Spleen (tissue), 11 donors: ENCODE measurements around the gene GATAD2A. TPM values are rescaled to one million over a fixed set of nuclear protein-coding genes. Genes with fewer than 3 reads are reported as not detected.
A peak's percentile ranks its signal among the peaks of the same experiment; 100 is the strongest.

Source experiments
- DNase-seq: peaks from one replicate; pipeline ENCODE4 v3.0.0-alpha.2; 2020
- H3K27ac ChIP-seq, 8 donors: fragments of 200-600 bp; sonication (generic) in 7 of 8; 1 replicate in 4 of 8; 2 replicates in 4 of 8; pipeline versions ENCODE4 v1.5.0 to v1.8.0; 2016 to 2021; ENCODE audit warnings: inconsistent platforms in 4 of 8, mild to moderate bottlenecking in 4 of 8, moderate library complexity in 1 of 8
- H3K27me3 ChIP-seq, 7 donors: fragments of 200-600 bp; sonication (generic) in 6 of 7; replicated peaks in 1 of 7; 1 replicate in 4 of 7; 2 replicates in 3 of 7; pipeline versions ENCODE4 v1.5.0 to v1.8.0; 2016 to 2021; ENCODE audit warnings: inconsistent platforms in 3 of 7, mild to moderate bottlenecking in 1 of 7
- H3K36me3 ChIP-seq, 6 donors: fragments of 200-600 bp; sonication (generic) in 5 of 6; 1 replicate in 4 of 6; 2 replicates in 2 of 6; pipeline versions ENCODE4 v1.5.0 to v1.8.0; 2016 to 2021; ENCODE audit warnings: inconsistent platforms in 2 of 6
- H3K4me1 ChIP-seq, 6 donors: fragments of 200-600 bp; sonication (generic) in 5 of 6; 1 replicate in 3 of 6; 2 replicates in 3 of 6; pipeline versions ENCODE4 v1.5.0 to v1.8.0; 2016 to 2021; ENCODE audit warnings: inconsistent platforms in 3 of 6
- H3K4me3 ChIP-seq, 8 donors: fragments of 200-600 bp; sonication (generic) in 7 of 8; 1 replicate in 4 of 8; 2 replicates in 4 of 8; pipeline versions ENCODE4 v1.5.0 to v1.8.0; 2016 to 2021; ENCODE audit warnings: inconsistent platforms in 4 of 8, mild to moderate bottlenecking in 4 of 8, moderate library complexity in 2 of 8
- H3K9me3 ChIP-seq, 8 donors: fragments of 200-600 bp; sonication (generic) in 7 of 8; 1 replicate in 4 of 8; 2 replicates in 4 of 8; pipeline versions ENCODE4 v1.5.0 to v1.8.0; 2016 to 2021; ENCODE audit warnings: inconsistent platforms in 4 of 8
- CTCF ChIP-seq, 11 experiments: fragments of 200-600 bp in 7 of 11; fragments of 450-650 bp in 4 of 11; sonication (generic) in 4 of 11; IDR thresholded peaks in 8 of 11; conservative IDR thresholded peaks in 3 of 11; 1 replicate in 7 of 11; 2 replicates in 4 of 11; pipeline versions ENCODE4 v1.4.0 to v1.8.0; 2016 to 2021; ENCODE audit warnings: antibody characterized with exemption in 11 of 11, inconsistent platforms in 4 of 11, mild to moderate bottlenecking in 1 of 11
- POLR2A ChIP-seq, 3 donors: fragments of 450-650 bp; IDR thresholded peaks; one replicate each; pipeline ENCODE4 v1.5.1; 2017; ENCODE audit warnings: antibody characterized with exemption in 3 of 3, mild to moderate bottlenecking in 1 of 3
- POLR2AphosphoS5 ChIP-seq, 3 donors: sonication (generic); formaldehyde crosslinking; IDR thresholded peaks; one replicate each; pipeline ENCODE4 v1.5.1; 2017; ENCODE audit warnings: antibody characterized with exemption in 3 of 3
- WGBS, 5 donors: extraction: QIAGEN DNeasy Blood & Tissue Kit in 3 of 5; methylation state at CpG; one replicate each; pipeline versions ENCODE4 v1.1.5 to v1.1.7; 2013 to 2018; 5-methylcytosine and 5-hydroxymethylcytosine counted together
- intact Hi-C: fragments of 100-400 bp; cut with DNase I; formaldehyde crosslinking; loops from one replicate; pipeline ENCODE4 v1.15.0; 2023; ENCODE audit warnings: low total_unique reads
- polyA plus RNA-seq, 3 donors: library from polyadenylated mRNA; stranded (reverse); fragments of 200-250 nt; gene quantifications; one replicate each; pipeline ENCODE4 v1.2.1, GENCODE V29; 2013
- total RNA-seq, 7 donors: library from RNA; depleted of rRNA in 3 of 7; stranded (reverse); fragments of >200 nt in 3 of 7; fragmentation: NEBNext Ultra II Directional in 4 of 7; extraction: Animal tissue kit (Norgen Biotek cat#: 25700) in 4 of 7; gene quantifications; one replicate each; pipeline versions ENCODE4 v1.1.0 to v1.2.1, GENCODE V29; 2016 to 2021
- donor health status: healthy with polysubstance abuse.
- donor health status: DM: no; HTN: no; CAD: no; lungs with moderate emphysema.
- donor health status: DM: no; HTN: no; CAD: no.
- donor health status: Bipolar disorder and iron deficiency.
- donor health status: healthy.
- donor health status: DM: no; HTN: no; CAD: no.
- donor health status: DM: yes; HTN: yes; CAD: no.

GATAD2A gene
- total and polyA plus RNA-seq, 10 donors: 11.6 to 122 (median 66.8) TPM

DNA sequence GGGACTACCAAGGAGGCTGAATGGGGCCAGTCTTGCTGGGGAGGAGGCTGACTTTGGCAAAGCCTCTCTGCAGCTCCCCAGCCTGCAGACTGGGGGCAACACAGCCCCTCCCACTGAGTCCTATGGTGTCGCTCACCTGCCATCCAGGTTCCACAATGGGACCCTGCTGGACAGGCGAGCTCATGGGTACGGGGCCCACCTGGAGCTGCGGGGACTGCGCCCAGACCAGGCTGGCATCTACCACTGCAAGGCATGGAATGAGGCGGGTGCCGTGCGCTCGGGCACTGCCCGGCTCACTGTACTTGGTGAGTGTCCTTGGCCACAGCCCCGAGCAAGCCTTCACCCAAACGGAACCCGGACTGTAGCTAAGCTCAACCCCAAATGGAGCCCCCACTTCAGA, 137.6 kb downstream of the GATAD2A start:
- H3K27me3 ChIP-seq: peaks cover 0 to 97% (median 49%) of the 10 kb centered on the region in 7 donors
- intact Hi-C loops: no loop called here
- H3K9me3 ChIP-seq: peaks cover 0 to 7% (median 0%) of the 10 kb centered on the region in 8 donors
- TF ChIP-seq POLR2AphosphoS5 (IDR thresholded peaks at IDR 0.05) (no peak), POLR2A (IDR thresholded peaks at IDR 0.05) (no peak), CTCF (IDR thresholded peaks at IDR 0.05 in 8 of 11, conservative IDR thresholded peaks at IDR 0.05 in 3 of 11) (no peak)
- no peaks in the 10 kb centered on the region for H3K36me3 ChIP-seq
- no peak for DNase-seq
- no peak overlapping the region for H3K4me3 ChIP-seq
- H3K4me1 ChIP-seq: peaks cover 5 to 47% (median 27%) of the 10 kb centered on the region in 6 donors
- peak overlapping the region in 1 of 8 donors; percentile 43 for H3K27ac ChIP-seq
- 86 to 100% (median 89%) methylated on average over 4 to 13 of the region's 13 CpGs for WGBS, 5 donors

GRCh38 chr19:19543640-19544039, 138.2 kb downstream of the GATAD2A start:
- Histone ChIP-seq H3K27ac (no peak overlapping the region), H3K27me3 (peaks cover 0 to 97% (median 43%) of the 10 kb centered on the region in 7 donors), H3K9me3 (peaks cover 0 to 7% (median 0%) of the 10 kb centered on the region in 8 donors), H3K4me3 (no peak overlapping the region), H3K4me1 (peaks cover under 1 to 42% (median 22%) of the 10 kb centered on the region in 6 donors), H3K36me3 (no peaks in the 10 kb centered on the region)
- 83 to 95% (median 89%) methylated on average over 11 to 19 of the region's 19 CpGs for WGBS, 5 donors
- intact Hi-C loops: no loop called here
- no peak for TF ChIP-seq CTCF (IDR thresholded peaks at IDR 0.05 in 8 of 11, conservative IDR thresholded peaks at IDR 0.05 in 3 of 11)
- TF ChIP-seq POLR2AphosphoS5 (IDR thresholded peaks at IDR 0.05): no peak
- TF ChIP-seq POLR2A (IDR thresholded peaks at IDR 0.05): no peak
- peak; percentile 66 for DNase-seq

- no peak overlapping the region for H3K4me3 ChIP-seq
- no peak for DNase-seq
- peaks cover 0 to 36% (median 18%) of the 10 kb centered on the region in 6 donors for H3K4me1 ChIP-seq
- no peak overlapping the region for H3K27ac ChIP-seq
- intact Hi-C loops: no loop called here
- no peaks in the 10 kb centered on the region for H3K36me3 ChIP-seq
- TF ChIP-seq POLR2AphosphoS5 (IDR thresholded peaks at IDR 0.05) (no peak), POLR2A (IDR thresholded peaks at IDR 0.05) (no peak), CTCF (IDR thresholded peaks at IDR 0.05 in 8 of 11, conservative IDR thresholded peaks at IDR 0.05 in 3 of 11) (no peak)
- H3K27me3 ChIP-seq: peaks cover 0 to 97% (median 40%) of the 10 kb centered on the region in 7 donors
- H3K9me3 ChIP-seq: peaks cover 0 to 7% (median 0%) of the 10 kb centered on the region in 8 donors
- 86 to 95% (median 90%) methylated on average over 49 to 75 of the region's 75 CpGs for WGBS, 5 donors
These were observed 138.9 kb downstream of the GATAD2A start for GRCh38 chr19:19544257-19544953.

DNA sequence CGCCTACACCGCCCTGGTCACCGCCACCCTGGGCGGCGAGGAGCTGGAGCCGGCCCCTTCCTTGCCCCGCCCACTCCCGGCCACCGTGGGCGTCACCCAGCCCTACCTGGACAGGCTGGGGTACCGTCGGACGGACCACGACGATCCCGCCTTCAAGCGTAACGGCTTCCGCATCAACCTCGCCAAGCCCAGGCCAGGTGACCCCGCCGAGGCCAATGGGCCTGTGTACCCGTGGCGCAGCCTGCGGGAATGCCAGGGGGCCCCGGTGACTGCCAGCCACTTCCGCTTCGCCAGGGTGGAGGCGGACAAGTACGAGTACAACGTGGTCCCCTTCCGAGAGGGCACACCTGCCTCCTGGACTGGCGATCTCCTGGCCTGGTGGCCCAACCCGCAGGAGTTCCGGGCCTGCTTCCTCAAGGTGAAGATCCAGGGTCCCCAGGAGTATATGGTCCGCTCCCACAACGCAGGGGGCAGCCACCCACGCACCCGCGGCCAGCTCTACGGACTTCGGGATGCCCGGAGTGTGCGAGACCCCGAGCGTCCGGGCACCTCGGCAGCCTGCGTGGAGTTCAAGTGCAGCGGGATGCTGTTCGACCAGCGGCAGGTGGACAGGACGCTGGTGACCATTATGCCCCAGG, 139.6 kb downstream of the GATAD2A start:
- no peak overlapping the region for H3K4me3 ChIP-seq
- intact Hi-C loops: no loop called here
- WGBS, 5 donors: 86 to 93% (median 90%) methylated on average over 18 to 53 of the region's 53 CpGs

More for the DNA sequence above, 139.6 kb downstream of the GATAD2A start:
- no peaks in the 10 kb centered on the region for H3K36me3 ChIP-seq
- no peak overlapping the region for H3K27ac ChIP-seq
- peaks cover 0 to 97% (median 35%) of the 10 kb centered on the region in 7 donors for H3K27me3 ChIP-seq
- no peak for DNase-seq
- TF ChIP-seq CTCF (IDR thresholded peaks at IDR 0.05 in 8 of 11, conservative IDR thresholded peaks at IDR 0.05 in 3 of 11) (no peak), POLR2AphosphoS5 (IDR thresholded peaks at IDR 0.05) (no peak), POLR2A (IDR thresholded peaks at IDR 0.05) (no peak)
- peaks cover 0 to 30% (median 17%) of the 10 kb centered on the region in 6 donors for H3K4me1 ChIP-seq
- H3K9me3 ChIP-seq: peaks cover 0 to 5% (median 0%) of the 10 kb centered on the region in 8 donors
